NCI-H2196 treated with DMSO at 0.1 percent for 48 hours (cell line): ENCODE results near the gene TEAD4.

ENCODE experiments used
- DNase-seq: peaks from one replicate; lab custom pipeline; 2025; ENCODE audit not compliant: unreplicated experiment; lab: John Stamatoyannopoulos, UW

Gene TEAD4

DNA sequence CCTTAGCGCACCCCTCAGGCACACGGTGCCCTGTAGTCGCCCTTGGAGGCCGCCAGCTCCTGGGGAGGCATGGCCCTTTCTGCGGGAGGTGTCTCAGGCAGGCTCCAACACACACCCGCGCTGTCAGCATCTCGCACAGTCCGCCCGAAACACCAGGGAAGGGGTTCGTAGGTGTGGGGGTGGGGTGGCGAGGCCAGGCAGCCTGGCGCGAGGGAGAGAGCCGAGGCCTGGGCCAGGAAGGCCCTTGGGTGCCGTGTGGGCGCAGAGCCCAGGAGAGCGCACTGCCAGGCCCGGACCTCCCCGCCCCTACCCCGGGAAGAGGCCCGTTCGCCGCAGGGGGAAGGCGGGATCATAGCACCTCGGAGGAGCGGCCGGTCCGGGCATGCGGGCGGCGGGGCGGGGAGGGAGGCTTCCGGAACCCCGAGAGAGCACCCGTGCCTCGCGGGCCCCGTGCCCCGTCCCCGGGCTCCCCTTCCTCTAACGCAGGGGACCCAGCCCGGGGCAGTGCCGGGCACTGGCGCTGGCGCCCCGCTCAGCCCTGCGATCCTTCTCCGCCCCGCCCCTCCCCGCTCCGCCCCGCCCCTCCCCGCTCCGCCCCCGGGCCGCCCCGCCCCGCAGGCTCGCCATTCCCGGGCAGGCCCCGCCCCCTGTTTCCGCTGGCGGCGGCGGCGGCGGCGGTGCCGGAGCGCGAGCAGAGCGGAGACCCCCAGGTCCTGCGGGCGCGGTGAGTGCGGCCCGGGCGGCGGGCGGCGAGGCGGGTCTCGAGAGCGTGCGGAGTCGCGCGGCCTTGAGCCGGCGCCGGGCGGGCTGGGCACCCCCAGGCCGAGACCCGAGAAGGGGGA is 117.8 kb downstream of the TEAD4 start, which contains the start of gene TSPAN9:
TSS of gene TSPAN9 (plus strand) at position 650 of the 842 bp plus-strand sequence. CDS start 123,815 bp downstream, outside the sequence.
- peak; percentile 17 for DNase-seq

DNA sequence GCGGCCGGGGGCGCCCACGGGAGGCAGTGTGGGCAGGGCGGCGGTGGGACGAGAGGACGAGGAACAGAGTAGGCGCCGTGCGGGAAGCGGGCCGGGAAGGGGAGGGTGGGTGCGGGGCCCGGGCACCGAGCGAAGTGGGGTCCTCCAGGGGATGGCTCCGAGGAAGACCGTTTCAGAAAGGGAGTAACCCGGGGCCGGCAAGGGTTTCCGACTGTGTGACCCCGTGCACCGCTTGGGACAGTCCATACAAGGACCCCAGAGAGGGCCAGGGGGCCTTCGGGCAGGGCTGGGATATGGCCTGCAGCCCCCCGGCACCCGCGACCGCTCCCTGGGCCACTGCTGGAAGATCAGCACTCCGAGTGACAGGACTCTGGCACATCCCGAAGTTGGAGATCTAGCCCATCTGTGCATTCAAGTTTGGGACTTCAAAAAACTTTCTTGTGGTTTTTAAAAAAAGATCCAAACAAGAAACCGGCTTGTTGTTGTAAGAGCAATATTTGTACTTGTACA is 118.4 kb downstream of the TEAD4 start:
- no peak for DNase-seq

DNA sequence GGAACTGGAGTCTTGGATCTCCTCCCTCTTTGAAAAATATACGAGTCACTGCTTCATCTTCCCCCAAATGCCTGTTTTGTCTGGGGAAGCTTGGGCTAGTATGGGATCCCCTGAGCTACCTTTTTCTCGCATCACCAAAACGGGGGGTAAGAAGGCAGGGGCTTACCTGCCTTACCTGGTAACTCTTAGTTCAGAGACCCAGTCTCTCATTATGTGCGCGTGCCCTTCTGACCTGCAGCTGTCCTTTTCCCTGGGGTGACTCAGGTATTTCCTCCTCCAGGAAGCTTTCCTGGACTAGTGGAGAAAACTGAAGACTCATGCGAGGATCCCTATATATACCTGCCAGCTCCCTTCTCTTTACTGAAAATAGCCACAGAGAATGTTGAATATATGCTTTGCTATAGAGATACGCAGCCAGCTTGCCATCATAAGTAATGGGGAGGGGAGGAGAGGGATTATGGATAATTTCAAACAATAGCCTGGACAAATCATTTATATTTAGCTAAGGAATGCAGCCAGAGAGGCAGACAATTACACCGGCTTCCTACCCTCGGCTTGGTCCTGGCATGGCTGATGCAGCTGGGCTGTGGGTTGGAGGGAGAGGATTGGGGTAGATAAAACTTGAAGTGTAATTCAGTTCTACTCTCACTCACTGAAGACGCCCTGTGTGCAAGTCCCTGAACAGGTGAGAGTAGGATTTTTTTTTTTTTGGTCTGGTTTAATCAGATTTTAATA is 119.1 kb downstream of the TEAD4 start:
- DNase-seq = no peak

DNA sequence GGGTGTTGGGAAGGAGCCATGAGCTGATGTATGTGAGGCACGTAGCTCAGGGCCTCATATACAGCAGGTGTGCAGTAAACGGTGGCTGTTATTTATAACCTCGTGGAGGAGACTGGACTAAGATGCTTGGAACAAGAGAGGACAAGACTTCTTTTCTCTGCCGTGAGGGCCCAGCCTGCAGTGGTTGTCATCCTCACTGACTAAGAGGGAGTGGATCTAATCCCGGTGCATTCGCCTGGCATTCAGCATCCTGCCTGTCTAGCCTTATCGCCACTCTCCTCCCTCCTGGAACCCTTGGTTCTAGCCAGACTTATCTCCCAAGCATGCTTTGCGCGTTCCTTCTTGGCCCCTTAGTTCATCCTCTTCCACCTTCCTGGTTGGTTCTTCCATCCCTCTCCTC is 121.9 kb downstream of the TEAD4 start:
- DNase-seq = no peak

DNA sequence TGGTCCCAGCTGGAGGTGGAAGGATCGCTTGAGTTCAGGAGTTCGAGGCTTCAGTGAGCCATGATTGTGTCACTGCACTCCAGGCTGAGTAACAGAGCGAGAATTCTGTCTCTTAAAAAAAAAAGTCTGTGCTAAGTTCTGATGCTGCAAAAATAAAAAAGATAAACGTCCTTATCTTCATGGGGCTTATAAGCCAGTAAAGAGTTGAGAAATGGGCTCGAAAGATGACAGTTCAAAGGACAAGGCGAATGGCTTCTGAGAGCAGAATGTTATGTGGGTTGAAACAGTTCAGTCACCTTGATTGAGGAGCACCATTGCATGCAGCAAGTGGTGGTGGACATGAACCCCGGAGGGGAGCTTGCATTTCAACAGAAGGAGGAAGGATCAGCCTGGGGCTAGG is 122.7 kb downstream of the TEAD4 start:
- no peak for DNase-seq

DNA sequence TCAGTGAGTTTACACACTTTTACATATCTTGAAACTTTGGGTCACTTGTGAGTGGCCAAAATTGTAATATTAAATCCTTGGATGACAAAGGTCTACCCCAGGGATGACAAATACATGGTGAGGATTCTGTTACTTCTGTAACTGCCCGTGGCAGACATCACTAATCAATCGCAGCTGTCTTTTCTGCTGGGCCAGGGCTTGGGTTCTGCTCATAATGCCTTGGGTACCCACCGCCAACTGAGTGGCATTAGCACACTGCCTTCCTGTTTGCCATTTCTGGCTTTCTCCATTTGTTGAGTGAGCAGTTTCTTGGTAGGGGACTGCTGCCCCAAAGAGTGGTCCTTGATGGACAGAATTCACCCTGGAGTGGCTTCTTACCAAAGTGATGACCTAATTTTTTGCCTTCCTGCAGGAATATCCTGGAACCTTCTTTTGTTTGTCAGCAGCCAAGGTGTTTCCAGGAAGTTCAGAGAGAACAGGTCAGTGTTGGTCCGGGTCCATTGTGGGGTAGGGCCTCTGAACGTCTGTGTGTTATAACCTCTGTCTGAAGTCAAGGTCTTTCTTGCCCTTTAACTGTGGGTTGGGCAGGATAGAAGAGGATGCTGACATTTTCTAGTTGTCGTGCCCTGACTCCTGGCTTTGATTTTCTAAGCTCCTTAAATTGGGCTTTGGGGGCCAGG is 124.2 kb downstream of the TEAD4 start:
- no peak for DNase-seq

DNA sequence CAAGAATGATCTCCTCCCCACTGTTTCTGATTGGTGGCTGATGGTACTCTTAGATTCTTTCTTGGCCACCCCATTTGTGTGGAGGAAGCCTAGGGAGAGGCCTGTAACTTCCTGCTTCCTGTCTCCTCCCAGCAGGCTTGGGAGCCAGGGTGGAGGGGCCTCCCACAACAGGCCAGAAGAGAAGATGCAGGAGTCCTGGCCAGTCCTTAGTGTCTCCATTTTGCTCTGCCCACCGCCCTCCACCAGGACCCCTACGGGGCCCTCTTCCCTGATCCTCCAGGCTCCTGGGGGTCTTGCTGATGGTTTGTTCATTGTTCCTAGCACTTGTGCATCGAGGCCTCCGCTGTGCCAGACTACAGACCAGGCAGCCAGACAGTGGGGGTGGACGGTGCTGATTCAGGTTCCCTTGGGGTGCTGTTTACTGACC is 124.7 kb downstream of the TEAD4 start:
- DNase-seq = no peak

DNA sequence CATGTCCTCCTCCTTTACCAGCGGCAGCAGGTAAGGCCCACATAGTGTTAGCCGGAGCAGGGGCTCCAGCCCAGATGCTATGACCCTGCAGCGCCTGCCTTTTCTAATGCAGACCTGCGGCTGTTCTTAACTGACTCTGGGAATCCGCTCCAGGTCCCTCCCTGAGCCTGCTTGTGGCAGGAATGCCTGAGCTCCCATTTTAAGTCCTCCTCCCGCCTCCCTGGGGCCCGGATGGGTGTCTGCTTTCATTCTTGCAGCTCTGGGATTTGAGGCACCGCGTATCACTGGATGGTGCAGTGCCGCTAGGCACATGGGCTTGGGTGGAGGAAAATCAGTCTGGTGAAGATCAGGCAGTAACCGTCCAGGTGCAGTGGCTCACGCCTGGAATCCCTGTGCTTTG is 125.5 kb downstream of the TEAD4 start:
- no peak for DNase-seq

DNA sequence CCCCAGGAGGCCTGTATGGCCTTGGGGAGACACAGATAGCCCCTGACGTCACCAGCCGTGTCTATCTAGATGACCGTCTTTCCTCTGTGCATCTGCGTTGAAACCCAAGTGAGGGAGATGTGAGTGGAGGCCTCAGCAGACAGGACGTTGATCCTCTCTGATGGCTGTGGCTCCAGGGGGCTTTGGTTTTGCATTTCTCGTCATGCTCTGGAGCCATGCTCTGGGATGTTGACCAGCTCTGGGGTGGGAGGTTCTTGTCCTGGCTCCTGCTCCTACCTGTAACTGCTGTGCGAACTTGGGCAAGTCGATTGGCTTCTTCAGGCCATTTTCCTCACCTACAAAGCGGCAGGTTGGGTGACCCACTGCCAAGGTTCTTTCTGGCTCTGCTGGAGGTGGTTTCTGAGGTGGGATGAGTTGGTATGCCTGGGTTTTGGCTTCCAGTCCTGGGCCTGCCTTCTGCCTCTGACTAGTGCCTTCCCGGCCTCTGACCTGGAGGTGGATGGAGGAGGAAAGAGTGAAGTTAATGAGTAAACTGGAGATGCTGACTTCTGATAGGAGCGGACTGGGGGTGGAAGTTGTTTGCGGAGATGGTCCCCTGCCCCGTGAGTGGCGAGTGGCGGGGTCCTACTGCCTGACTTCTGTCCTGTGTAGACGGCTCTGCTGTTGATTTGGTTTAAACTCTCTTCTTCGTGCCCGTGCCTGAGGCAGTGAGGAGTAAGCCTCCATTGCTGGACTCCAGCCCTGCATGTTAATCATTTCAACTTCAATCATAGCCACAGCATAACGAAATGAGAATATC is 126.3 kb downstream of the TEAD4 start:
- DNase-seq = no peak

DNA sequence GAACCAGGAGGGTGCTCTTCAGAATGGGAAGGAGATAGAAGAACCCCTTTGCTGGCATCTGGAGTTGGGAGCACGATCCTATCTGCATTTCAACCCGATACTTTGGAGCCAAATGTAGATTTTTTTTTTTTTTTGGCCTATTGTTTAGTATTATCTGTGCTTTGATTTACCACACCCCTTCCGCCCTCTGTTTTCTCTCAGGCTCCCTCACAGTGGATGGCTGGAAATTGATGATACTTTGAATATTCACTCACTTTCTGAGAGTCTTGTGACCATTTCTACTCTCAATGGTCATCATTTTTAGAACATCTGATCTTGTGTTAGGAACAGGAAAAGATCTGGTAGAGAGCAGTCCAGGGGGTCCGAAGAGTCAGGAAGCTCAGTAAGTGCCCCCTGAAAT is 127.0 kb downstream of the TEAD4 start:
- DNase-seq = no peak

DNA sequence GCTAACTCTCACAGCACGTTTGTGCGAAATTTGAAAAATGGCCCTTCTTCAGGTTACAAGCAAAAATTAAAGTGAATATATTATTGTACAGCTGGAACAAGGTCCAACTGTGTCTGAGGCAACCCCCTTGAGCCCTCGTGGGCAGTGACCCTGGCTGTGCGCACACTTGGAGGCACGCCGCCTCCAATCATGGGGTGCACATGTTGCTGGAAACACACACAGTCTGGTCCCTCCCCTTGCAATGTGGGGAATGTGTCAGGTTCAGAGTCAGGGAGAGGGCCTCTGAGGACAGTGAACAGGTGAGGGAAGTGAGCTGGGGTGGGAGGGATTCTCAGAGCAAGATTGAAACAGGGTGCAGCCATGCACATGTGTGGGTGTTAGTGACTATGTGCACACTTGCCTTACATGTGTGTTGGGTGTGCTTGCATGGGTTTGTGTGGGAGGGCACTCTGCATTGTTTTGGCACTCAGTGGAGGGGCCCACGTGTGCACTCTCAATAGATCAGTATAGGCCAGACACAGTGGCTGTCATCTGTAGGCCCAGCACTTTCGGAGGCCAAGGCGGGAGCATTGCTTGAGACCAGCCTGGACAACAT is 127.6 kb downstream of the TEAD4 start:
- DNase-seq = no peak

DNA sequence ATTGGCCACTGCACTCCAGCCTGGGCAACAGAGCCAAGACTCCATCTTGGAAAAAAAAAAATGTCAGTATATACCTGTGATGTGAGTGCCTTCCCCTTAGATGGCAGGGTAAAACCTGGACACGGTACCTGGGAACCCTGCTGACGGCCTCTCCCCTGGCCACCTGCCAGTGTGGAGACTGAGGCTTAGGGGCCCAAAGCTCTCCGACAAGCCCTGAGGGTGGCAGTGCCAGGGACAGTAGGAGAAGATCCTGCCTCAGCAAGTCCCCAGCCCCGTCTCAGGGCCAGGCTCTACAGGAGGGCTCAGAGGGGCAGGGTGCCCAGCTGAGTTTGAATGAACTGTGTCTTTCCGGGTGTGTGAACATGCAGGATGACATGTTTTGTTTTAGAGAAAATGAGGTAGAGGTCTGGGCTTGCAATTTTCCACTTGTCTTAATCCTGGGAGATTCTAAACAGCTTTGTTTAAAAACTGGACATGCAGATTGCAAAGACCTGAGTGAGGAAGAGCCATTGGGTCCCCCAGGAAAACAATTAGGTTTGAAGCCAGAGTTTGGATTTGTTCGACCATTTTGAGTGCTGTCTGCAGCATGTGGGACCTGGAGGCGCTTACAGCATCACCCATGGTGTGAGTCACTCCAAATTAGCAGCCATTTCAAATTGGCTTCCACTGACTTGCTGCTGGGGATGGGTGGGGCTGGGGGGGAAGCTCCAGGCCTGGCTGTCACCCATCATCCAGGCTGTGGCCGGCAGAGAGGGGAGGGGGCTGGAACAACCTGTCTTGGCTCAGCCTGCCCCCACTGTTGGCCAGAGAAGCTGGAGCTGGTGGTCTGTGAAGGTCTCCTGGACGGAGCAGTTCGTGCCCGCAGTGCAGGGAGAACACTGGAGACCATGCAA is 128.8 kb downstream of the TEAD4 start:
- DNase-seq = no peak

DNA sequence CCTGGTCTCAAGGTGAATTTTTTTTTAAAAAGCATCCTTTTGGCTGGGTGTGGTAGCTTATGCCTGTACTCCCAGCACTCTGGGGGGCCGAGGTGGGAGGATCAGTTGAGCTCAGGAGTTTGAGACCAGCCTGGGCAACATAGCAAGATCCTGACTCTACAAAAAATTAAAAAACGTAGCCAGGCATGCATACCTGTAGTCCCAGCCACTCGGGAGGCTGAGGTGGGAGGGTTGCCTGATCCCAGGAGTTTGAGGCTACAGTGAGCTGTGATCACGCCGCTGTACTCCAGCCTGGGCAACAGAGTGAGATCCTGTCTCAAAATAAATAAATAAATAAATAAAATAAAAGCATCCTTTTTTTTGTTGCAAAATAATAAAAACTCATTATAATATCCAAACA is 130.4 kb downstream of the TEAD4 start:
- DNase-seq = no peak
